ENCODE data around the gene FANCI.

DNA sequence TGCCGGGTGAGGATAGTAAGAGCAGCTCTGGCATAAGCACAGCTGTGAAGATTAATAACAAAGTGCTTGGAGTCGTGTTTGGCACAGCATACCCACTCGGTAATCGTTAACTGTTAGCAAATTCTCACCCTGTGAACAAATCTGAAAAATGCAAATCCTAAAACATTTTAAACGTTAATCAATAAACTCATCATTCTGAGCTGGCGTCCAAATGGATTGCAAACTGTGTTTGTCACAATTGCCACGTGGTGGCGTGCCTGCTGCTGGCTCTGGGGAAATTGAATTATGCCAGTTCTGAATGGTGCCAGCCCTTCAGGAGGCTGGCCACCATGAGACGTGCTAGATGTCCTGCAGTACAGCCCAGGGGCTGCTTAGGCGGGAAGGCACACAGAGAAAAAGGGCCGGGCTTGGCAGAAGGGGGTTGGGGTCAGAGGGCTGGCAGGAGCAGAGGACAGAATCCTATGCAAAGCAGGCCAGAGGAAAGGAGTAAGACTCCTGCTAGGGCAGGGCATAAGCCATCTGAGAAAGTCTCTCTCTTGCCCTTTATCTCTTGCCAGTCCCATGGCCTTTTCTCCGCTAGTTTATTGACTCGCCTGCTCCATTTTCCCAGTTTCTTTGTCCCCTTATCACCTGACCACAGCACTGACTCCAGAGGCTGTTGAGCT, 113.0 kb downstream of the FANCI start:
- TF ChIP-seq, protein P1, sequence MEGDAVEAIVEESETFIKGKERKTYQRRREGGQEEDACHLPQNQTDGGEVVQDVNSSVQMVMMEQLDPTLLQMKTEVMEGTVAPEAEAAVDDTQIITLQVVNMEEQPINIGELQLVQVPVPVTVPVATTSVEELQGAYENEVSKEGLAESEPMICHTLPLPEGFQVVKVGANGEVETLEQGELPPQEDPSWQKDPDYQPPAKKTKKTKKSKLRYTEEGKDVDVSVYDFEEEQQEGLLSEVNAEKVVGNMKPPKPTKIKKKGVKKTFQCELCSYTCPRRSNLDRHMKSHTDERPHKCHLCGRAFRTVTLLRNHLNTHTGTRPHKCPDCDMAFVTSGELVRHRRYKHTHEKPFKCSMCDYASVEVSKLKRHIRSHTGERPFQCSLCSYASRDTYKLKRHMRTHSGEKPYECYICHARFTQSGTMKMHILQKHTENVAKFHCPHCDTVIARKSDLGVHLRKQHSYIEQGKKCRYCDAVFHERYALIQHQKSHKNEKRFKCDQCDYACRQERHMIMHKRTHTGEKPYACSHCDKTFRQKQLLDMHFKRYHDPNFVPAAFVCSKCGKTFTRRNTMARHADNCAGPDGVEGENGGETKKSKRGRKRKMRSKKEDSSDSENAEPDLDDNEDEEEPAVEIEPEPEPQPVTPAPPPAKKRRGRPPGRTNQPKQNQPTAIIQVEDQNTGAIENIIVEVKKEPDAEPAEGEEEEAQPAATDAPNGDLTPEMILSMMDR (IDR thresholded peaks at IDR 0.05): peak in 5 of 6 experiments; percentile 12 to 50 (median 17)
- TF ChIP-seq POLR2A (IDR thresholded peaks at IDR 0.05): no peak
